Measurements from ENCODE around the gene TEX51. TPM values are rescaled to one million over a fixed set of nuclear protein-coding genes. Genes with fewer than 3 reads are reported as not detected.

TEX51 gene
- polyA plus RNA-seq, 12 donors = not detected

DNA sequence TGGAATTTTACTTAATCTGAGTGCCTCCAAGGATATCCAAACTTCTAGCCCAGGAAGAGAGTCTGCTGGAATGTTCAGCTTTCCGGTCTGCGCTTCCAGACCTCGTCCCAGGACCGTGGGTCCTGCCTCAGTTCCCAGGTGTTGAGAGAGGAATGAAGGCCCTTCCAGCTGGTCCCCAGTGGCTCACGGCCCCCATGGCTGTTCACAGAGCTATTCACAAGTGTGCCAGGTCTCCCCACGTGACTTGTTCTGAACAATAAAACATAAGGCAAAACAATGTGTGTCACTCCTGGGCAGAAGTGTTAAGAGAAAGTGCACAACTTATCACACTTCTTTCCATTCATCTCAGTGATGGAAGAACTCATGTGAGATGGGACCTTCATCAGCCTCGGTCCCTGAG is 20.1 kb upstream of the TEX51 start:
- no peak for DNase-seq

DNA sequence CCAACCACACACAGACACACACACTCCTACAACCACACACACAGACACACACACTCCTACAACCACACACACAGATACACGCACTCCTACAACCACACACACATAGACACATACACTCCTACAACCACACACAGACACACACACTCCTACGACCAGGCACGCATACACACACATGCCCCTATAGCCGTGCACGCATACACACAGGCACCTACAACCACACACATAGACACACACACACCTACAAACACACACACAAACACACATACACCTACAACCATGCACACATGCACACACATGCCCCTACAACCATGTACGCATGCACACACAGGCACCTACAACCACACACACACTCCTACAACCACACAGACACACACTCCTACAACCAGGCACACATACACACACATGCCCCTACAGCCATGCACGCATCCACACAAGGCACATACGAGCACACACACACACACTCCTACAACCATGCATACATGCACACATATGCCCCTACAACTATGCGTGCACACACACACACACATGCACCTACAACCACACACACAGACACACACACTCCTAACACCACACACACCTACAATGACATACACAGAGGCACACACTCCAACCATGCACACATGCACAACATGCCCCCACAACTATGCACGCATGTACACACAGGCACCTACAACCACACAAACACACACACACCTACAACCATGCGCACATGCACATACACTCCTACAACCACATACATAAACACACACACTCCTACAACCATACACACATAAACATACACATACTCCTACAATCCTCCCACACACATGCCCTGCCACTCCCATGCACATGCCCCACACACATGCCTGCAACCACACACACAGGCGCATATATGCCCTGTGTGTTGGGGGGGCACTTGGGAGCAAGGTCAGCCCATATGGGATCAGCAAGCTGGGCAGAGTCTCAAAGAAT is 19.1 kb upstream of the TEX51 start:
- no peak for DNase-seq

DNA sequence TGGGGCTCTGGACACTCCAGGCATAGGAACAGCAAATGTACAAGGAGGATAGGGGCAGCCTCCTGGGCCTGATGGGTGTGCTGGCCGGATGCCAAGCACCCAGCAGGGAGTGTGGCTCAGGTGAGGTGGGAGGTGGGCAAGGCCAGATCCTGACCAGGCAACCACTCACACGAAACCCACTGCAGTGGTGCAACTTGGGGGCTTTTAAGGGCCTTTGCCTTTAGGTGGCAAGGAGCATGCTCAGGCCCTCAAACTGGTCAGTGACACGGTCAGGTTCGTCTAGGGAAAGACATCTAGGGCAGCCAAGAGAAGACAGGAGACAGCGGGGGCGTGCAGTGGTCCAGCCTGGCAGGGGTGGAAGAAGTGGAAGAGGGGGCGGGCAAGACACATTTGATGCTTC is 18.4 kb upstream of the TEX51 start:
- DNase-seq = no peak

DNA sequence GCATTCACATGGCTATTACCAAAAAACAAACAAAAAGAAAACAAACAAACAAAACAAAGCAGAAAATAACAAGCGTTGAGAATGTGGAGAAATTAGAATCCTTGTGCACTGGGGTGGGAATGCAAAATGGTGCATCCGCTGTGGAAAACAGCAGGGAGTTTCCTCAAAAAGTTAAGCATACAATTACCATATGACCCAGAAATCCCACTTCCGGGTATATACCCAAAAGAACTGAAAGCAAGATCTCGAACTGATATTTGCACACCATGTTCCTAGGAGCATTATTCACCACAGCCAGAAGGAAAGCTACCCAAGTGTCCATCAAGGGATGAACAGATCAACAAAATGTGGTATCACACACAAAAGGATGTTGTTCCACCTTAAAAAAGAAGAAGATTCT is 17.9 kb upstream of the TEX51 start:
- DNase-seq = no peak

DNA sequence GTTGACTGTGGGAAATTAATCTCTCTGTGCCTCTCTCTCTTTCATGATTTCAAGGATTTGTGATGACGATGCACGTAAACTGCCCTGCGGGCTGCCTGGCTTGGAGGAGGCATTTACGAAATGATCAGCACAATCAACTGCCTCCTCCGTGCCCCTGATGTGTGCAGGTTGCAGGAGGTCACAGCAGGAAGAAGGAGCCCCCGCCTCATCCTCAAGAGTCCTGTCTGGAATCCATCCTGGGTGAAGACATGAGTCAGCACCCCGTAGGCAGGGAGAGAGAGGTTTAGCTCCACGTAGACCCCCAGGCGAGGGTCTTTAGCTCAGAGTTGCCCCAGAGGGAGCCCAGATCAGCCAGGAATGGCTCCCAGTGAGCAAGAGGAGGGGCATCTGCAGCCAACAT is 17.1 kb upstream of the TEX51 start:
- DNase-seq = no peak

DNA sequence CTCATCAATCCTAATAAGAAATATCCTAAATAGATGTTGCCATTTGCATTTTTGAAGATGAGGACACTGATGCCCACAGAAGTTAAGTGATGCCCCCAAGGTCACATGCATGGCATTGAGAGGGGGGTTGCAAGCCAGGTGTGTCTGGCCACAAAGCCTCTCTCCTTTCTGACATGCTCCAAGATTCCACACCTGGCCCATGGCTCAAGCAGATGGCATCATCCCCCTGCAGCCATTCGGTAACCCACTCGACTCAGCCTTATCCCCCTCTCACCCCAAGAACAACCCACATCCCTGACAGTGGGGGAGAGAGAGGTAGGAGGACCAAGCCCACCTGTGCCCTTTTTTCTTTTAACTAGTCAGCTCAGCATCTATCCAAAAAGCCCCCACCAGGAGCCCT is 16.5 kb upstream of the TEX51 start:
- no peak for DNase-seq

DNA sequence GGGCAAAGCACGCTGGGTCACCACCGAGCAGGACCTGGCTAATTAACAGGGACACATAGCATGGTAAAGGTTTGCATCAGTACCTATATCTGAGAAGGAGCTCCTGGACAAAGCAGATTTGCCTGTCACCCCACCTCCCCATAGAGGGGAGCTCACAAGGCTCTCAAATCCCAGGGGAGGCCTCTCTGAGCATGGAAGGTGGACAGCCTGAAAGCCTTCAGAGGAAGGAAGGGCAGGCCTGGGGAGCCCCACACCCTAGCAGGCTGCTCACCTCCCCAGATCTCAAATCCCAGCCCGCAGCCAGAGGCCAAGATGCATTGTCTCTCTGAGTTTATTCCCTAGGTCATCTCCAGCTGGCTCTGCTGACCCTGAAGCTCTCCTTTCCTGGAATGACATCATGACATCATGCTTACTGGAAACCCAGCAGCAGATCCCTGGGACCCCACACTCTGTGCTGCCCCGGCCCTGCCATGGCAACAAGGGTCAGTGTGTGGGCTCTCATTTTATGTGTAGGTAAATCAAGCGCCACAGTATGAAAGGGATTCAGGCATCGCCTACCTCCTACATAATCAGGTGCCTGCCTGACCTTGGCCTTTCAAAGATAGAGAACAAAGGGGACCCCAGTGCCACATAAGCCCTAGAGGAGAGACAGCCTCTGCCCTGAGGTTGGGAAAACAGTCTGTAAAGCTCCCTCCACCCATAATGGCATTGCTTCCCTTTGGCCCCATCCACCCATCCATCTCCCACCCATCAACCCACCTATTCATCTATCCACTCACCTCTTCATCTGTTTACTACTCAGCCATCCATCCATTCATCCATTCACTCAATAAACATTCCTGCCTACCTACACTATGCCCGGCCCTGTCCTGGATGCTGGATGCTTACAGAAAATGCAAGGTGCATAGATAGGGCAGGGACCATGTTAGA is 15.7 kb upstream of the TEX51 start:
- DNase-seq = no peak

DNA sequence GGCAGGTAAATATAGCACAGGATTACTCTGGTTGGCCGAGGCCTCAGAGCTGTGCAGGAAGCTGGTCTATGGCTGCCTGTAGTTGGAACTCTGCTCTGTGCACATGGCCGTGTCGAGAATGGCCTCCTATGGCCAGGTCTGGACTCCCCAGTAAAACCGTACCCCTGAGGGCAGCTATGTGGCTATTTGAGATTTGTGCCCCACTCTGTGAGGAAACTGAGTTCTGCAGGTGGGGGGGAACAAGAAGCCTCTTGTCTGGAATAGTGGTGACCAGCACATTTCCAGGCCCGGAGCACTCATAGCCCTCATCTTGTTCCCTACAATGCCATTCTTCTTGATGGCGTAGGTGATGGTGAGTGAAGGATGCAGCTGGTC is 15.0 kb upstream of the TEX51 start:
- no peak for DNase-seq

DNA sequence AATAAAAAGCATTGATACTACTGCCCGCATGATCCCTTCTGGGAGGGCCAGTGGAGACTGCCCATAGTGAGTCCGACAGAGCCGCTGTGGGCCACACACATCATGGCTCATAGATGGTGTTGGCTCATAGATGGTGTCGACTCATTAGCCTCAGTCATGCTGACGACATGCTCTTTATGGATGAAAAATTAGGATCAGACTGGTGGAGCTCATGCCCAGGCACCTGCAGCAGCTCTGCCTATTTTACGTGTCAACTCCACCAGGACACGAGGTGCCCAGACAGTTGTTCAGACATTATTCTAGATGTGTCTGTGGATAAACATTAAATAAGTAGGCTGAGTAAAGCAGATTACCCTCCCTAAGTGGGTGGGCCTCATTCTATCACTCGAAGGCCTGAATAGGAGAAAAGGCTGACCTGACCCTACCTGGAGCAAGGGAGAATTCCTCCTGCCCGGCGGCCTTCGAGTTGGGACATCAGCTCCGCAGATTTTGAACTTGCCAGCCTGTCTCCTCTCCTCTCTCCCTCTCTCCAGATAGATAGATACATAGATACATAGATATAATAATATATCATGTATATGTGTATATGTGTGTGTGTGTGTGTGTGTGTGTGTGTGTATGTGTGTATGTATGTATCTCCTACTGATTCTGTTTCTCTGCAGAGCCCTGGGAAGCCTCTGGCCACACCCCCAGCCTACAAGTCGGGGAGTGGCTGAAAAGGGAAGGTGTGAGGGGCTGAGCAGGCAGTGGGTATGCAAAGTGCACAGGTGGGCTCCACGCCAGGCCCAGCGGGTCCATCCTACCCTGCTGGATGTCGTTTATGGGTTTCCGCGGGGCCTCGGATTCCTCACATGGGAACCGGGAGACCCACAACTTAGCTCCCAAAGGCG is 13.6 kb upstream of the TEX51 start:
- DNase-seq = no peak

DNA sequence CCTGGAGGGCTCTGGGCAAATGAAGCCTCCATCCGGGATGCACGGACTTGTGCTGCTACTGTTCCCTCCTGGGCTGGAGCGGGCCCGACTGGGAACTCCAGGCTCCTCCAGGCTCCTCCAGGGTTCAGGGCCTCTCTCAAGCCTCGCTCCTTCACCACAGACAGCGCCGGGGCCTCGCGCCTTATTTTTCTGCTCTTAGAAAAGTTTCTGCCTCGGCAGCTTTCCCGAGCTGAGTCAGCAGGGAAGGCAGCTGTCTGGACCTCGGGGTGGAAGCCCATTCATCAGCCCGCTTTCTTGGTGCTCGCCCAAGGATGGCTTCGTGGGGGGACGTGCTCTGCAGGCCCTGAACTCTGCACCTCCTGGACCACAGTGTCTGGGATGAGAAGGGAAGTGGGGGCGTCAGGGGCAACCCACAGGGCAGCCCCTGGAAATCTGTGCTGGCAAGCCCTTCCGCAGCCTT is 12.9 kb upstream of the TEX51 start:
- DNase-seq = peak; percentile 85

DNA sequence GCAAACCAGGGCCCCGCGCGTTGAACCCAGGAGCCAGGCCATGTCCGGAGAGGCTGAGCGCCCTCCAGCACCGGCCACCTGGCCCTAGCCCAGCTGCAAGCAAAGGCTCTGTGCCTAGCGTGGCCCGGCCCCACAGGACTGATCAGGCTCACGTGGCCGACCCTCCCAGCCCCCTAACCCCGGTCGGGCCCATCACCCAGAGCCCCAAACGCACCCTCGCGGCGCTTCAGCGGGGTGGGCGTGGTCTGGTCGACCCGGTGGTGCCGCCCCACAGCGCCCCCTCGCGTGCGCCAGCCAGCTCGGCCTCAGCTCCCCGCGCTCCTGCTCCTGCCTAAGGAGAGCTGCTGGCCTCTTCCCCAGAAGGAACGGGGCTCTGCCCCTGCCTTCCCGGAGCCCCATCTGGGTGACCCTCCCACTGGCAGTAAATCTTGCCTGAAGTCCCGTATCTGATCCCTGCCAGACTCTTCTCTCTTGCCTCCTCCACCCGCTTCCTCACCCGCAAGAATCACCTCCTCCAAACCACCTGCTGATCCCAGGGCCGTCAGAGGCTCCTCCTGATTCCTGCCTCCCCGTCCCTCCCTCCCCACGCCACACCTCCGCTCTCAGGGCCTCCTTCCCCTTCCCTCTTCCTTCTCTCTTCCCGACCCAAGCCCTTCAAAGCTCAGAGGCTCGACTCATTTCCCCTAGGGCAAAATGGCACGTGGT is 12.3 kb upstream of the TEX51 start:
- DNase-seq = peak; percentile 75

DNA sequence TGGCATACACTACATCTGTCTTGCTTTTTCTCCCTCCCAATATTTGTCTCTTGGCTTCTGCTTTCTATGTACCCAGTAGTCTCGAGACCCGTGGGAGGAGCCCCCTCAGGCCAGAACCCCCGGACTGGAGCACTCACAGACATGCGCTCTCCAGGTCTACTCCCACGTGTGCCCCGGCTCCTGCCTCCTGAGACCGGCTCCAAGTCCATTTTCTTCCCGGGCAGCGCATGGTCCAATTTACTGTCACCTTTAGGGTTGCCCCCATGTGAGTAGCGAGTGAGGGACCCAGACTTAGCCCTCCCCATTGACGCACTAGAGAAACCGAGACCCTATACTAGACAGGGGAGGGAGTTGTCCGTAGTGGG is 11.8 kb upstream of the TEX51 start:
- DNase-seq = no peak

DNA sequence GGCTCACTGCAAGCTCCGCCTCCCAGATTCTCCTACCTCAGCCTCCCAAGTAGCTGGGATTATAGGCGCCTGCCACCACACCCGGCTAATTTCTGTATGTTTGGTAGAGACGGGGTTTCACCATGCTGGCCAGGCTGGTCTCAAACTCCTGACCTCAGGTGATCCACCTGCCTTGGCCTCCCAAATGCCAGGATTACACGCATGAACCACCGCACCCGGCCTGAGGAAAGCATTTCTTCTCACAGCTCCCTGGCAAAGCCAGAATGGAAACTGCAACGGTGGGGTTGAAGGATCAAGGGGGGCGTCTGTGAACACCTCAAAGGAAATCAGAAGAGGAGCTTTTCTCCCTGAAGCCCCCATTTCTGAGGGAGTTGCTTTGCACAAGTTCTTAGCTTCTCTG is 11.2 kb upstream of the TEX51 start:
- DNase-seq = no peak

DNA sequence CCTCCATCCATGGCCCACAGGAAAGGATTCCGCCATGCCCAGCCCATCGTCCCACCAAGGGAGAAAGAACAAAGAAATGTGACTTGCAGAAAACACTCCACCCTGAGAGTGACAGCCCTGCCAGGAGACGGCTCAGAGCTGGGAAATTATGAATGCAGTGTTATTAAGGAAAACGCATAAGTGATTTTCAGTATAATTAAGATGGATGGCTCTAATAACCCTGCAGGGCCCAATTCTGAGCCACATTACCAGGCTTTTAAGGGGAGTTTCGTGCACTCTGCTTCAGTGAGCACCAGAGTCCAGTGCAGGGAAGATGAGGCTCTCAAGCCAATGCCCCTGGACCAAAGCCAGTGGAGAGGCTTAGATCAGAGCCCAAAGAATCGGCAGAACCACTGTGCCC is 10.6 kb upstream of the TEX51 start:
- no peak for DNase-seq

DNA sequence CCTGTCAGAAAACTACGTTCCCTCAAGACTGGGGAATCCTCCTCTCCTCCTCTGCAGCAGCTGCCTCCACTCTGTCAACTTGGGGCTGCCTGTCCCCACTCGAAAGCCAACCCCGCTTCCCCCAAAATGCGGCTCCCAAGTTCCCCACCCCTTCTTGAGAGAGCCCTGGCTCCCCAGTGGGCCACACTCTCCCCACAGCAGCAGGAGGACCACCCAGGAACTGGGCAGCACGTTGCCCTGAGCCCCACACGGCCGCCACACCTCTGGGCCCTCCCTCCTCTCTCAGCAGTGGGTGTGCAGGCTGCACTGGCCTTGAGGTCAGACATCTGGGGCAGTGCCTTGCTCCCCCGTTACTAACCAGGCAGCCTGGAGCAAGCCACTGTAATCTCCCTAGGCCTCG is 9.6 kb upstream of the TEX51 start:
- DNase-seq = no peak

DNA sequence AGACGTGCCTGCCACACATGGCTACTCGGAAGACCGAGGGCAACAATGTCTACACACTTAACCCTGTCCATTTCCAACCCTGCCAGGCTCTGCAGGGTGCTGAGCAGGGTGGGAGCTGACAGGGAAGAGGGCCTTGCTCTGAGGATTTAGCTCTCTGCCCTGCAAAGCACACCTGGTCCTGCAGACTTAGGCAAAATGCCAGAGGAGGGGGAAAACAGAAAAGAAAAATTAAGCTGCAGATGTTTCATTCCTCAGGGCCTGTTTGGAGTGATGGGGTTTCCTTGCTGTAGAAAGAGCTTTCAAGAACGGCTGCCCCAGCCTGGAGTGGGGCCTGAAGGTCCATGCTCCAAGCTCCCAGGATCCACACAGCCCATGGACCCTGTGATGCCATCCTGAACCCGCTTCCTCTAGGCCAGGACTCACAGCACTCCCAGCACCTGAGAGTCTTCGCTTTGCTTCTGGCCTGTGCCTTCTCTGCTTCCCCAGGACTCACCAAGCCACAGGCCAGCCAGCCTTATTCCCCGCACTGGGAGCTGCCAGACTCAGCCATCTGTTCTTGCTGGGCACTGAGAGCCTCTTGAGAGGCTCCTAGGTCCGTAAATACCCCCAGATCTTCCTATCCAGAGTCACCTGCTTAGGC is 9.1 kb upstream of the TEX51 start:
- DNase-seq = no peak

DNA sequence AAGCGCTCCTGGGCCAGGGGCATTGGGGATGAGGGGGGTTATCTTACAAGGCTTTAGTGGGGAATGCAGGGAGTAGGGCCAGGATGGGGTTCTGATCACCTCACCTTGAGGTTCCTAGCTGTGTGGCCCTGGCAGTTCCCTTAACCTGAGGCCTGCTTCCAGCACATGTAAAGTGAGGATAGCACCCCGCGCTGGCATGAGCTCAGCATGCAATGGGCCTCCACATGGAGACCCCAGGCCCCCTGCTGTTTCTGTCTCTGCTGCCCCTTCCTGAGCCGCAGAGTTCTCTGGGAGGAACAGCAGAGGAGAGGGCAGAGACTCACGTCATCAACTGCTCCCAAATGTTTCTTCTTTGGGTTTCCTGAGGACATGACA is 8.6 kb upstream of the TEX51 start:
- DNase-seq = no peak

DNA sequence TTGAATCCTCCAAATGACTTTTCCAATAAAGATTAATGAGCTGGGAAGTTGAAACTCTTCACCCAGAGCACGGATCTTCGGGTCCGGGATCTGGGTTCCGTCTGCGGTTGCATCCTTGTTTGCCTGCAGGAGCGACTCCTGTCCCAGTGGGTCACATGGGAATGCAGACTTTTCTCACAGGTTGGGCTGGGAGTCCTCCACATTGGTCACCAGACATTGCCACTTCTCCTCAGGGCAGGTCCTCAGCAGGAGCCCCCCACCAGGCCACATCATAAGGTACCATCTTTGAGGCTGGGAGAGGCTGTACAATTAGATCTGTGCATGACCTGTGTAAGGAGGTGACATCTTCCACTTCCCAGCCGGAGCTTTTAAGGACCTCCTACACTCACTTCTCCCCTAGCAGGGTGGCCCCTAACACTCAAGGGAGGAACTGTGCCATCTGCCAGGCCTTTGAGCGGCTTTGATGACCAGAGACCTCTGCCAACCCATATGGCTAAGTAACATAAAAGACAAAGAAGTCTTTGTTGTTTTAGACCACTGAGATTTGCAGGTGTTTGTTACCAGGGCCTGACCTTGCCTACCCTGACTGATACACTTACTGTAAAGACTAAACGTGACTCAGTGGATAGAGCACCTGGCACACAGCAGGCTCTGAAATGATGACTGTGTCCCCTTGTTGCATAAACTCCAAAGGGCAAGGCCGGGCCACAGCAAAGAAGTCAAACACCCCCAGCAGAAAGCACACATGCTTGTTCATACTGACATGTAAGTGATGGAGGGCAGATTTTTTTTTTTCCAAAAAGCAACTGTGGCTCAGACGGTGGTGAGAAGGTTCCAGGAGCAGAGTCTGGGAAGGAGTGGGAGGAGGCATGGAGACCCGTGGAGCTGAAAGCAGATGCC is 7.9 kb upstream of the TEX51 start:
- DNase-seq = no peak

DNA sequence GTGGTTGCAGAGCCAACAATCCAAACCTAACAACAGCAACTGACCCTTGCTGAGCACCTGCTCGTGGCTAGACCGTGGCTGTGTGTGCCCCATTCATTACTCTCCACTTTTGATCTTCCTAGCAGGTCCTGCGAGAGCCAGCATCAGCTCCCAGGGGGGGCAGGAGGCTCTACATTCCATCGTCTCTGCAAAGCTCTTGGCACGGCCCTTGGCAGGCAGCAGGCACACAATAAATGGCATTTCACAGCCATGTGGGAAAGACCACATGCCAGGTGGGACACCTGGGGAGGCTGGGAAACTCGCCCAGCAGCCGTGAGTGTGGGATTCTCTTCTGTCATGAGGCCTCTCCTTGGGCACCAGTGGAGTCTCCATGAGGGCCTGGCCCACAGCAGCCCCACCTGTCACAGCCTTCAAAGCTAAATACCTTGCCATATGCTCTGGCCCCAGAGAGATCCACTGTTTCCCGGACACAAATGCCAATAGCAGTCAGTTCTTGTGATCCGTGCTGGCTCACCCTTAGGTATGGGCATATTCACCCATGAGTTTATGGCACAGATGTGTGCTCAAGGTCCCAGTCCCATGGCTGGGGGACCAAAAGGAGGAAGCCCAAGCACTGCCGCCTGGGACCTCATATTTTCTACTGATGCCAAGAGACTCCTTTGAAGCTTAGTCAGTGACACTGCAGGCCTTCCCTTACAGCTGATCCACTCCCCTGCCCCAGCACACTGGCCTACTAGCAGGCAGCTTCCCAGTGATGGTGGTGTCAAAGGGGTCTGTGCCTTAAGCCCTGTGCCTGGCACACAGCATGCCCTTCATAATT is 6.8 kb upstream of the TEX51 start:
- no peak for DNase-seq
